GM04504 (cell line): Measurements from ENCODE around the gene PELO.

Source experiments
- DNase-seq: peaks from one replicate; pipeline ENCODE4 v3.0.0-alpha.2; 2012; ENCODE audit warnings: low read depth

The PELO gene

DNA sequence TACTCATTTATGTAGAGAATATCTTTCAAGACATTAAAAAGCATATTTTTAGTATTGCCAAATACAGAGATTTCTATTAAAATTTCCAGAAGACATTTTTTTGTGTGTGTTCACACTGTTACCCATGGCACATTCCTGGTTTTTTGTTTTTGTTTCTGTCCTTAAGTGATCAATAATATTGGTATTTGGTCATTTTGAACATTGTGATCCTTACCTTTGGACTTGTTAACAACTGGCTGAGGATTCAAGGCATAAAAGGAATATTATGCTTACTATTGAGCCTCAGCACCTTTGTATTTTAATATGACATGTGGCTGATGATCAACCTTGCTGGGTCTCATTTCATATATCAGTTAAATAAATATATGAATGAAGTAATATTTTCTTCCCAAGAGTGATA lies 41.9 kb downstream of the PELO start:
- no peak for DNase-seq

DNA sequence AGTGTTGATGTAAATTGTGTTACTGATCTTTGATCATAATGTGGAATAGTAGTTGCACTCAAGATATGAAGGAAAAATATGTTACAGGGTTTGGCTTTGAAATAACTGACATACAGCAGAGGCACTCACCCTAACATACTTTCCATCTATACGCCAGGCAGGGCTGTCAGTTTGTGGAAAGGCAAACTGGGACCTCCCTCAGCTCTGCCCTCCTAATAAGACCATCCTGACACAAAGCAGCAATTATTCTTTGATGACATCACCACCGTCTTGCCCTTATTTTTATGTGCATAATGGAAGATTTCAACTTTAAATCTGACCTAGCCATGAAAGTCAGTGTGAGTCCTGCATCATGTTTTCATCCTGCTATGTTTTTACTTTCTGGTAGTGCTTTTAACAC lies 42.9 kb downstream of the PELO start:
- no peak for DNase-seq

GRCh38 chr5:52831786-52832511 lies 44.2 kb downstream of the PELO start:
- no peak for DNase-seq

DNA sequence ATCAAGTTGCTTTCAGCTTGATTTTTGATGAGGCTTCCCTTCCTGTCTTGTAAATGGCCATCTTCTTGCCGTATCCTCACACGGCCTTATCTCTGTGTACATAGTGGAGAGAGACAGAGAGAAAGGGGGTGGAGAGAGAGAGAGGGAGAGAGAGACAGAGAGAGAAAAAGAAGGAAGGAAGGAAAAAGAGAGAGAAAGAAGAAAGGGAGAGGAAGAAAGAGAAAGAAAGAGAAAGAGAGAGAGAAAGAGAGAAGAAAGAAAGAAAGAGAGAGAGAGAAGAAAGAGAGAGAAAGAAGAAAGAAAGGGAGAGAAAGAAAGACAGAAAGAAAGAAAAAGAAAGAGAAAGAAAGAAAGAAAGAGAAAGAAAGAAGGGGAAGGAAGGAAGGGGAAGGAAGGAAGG lies 46.6 kb downstream of the PELO start:
- DNase-seq, result no peak

GRCh38 chr5:52837068-52837467 lies 49.4 kb downstream of the PELO start:
- DNase-seq, result no peak
